Measurements from ENCODE around the gene RNF169. TPM values are rescaled to one million over a fixed set of nuclear protein-coding genes. Genes with fewer than 3 reads are reported as not detected.

Gene RNF169
- polyA plus RNA-seq, 4 donors: 14.3 to 19.3 (median 18.3) TPM

DNA sequence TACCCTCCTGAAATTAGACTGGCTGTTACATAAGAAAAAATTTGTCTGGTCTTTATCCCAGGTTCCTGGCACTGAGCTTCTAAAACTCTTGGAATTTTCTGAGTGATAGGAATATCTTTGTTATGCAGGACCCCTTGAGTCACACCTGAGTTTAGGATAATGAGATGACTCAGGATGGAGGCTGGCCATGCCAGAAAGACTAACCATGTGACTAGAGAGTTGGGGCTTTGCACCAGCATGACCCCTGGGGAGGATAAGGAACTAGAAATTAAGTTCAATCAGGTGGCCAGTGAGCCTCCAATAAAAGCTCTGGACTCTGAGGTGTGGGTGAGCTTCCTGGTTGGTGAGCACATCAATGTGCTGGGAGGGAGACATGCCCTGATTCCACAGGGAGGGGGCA lies 112.1 kb downstream of the RNF169 start:
- DNase-seq (ENCODE audit: low read depth in 4 of 4, low spot score in 2 of 4): no peak

DNA sequence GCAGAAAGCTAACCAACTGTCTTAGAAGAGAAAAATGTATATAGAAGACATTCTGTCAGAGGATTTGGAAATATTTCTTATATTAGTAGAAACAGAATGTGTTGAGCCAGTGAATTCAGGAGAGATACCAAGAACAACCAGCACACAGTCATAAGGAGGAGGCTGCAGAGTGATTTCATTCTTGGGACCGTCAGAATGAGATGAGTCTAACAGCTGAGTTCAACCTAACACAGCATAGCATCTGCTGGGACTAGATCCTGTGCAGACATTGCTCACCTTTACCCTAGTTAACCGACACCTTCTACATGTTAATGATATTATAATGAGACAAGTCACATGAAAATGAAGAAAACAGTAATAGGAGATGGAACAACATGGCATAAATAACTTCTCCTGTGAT lies 114.8 kb downstream of the RNF169 start:
- no peak for DNase-seq (ENCODE audit: low read depth in 4 of 4, low spot score in 2 of 4)

- DNase-seq (ENCODE audit: low read depth in 4 of 4, low spot score in 2 of 4): no peak
These were observed 117.9 kb downstream of the RNF169 start for GRCh38 chr11:74866557-74866956.

GRCh38 chr11:74870485-74870884 lies 121.8 kb downstream of the RNF169 start:
- no peak for DNase-seq (ENCODE audit: low read depth in 4 of 4, low spot score in 2 of 4)

GRCh38 chr11:74871037-74871436 lies 122.4 kb downstream of the RNF169 start:
- peak in 1 of 4 donors; percentile 2 for DNase-seq (ENCODE audit: low read depth in 4 of 4, low spot score in 2 of 4)

GRCh38 chr11:74877132-74877531 lies 128.5 kb downstream of the RNF169 start:
- no peak for DNase-seq (ENCODE audit: low read depth in 4 of 4, low spot score in 2 of 4)

Other genes with a start within 250 kb of the RNF169 start
- gene POLD3, start 156.3 kb upstream of the RNF169 start, polyA plus RNA-seq (ENCODE audit: insufficient read length in 4 of 4): 10 to 100 TPM; 29.6 to 36.3 (median 34.5) TPM
- under 1 TPM; 0.19 to 0.99 (median 0.54) TPM for gene CHRDL2, start 17.4 kb upstream of the RNF169 start, polyA plus RNA-seq (ENCODE audit: insufficient read length in 4 of 4)
- 10 to 100 TPM in 3 of 4 donors, 1 to 10 TPM in 1; 9.2 to 16.4 (median 13.7) TPM for gene XRRA1, start 200.2 kb downstream of the RNF169 start, polyA plus RNA-seq (ENCODE audit: insufficient read length in 4 of 4)
- gene SPCS2, start 200.4 kb downstream of the RNF169 start, polyA plus RNA-seq (ENCODE audit: insufficient read length in 4 of 4): 100 to 1,000 TPM; 195 to 255 (median 212) TPM
- 10 to 100 TPM in 2 of 4 donors, 1 to 10 TPM in 2; 9.0 to 13.2 (median 11.2) TPM for gene NEU3, start 240.1 kb downstream of the RNF169 start, polyA plus RNA-seq (ENCODE audit: insufficient read length in 4 of 4)